Transverse colon (tissue), 4 donors: ENCODE measurements around the gene NCEH1. TPM values are rescaled to one million over a fixed set of nuclear protein-coding genes. Genes with fewer than 3 reads are reported as not detected.

Experiments
- DNase-seq: peaks from one replicate; pipeline ENCODE4 v3.0.0-alpha.2; 2019
- H3K27ac ChIP-seq, 4 donors: fragments of 200-600 bp; sonication (generic); 2 replicates each; pipeline ENCODE4 v1.5.1; 2016 to 2018; ENCODE audit warnings: inconsistent platforms in 4 of 4
- H3K27me3 ChIP-seq: fragments of 200-600 bp; sonication (generic); 2 replicates; pipeline ENCODE4 v1.5.1; 2017; ENCODE audit warnings: inconsistent platforms
- H3K36me3 ChIP-seq, 4 donors: fragments of 200-600 bp; sonication (generic); 2 replicates each; pipeline ENCODE4 v1.5.1; 2017 to 2019; ENCODE audit warnings: inconsistent platforms in 4 of 4
- H3K4me1 ChIP-seq, 4 donors: fragments of 200-600 bp; sonication (generic); 2 replicates each; pipeline ENCODE4 v1.5.1; 2017 to 2020; ENCODE audit warnings: inconsistent platforms in 4 of 4
- H3K4me3 ChIP-seq, 4 donors: fragments of 200-600 bp; sonication (generic); 1 replicate in 1 of 4; 2 replicates in 3 of 4; pipeline versions ENCODE4 v1.5.1 to v1.6.1; 2017 to 2019; ENCODE audit warnings: inconsistent platforms in 4 of 4
- H3K9me3 ChIP-seq, 2 donors: fragments of 200-600 bp; sonication (generic); 2 replicates each; pipeline ENCODE4 v1.5.1; 2017 to 2019; ENCODE audit warnings: inconsistent platforms in 2 of 2
- CTCF ChIP-seq, 5 experiments: fragments of 200-600 bp in 3 of 5; fragments of 450-650 bp in 2 of 5; sonication (generic) in 3 of 5; IDR thresholded peaks; 1 replicate in 2 of 5; 2 replicates in 3 of 5; pipeline ENCODE4 v1.5.1; 2016 to 2017; ENCODE audit warnings: antibody characterized with exemption in 5 of 5, inconsistent platforms in 3 of 5, mild to moderate bottlenecking in 2 of 5, moderate library complexity in 1 of 5
- EP300 ChIP-seq: sonication (generic); formaldehyde crosslinking; IDR thresholded peaks from one replicate; pipeline ENCODE4 v1.6.1; 2017; ENCODE audit warnings: antibody characterized with exemption, low read depth
- POLR2A ChIP-seq: fragments of 450-650 bp; IDR thresholded peaks from one replicate; pipeline ENCODE4 v1.6.1; 2016; ENCODE audit warnings: antibody characterized with exemption, mild to moderate bottlenecking, moderate library complexity
- POLR2AphosphoS5 ChIP-seq, 3 donors: sonication (generic); formaldehyde crosslinking; IDR thresholded peaks; one replicate each; pipeline ENCODE4 v1.6.1; 2016; ENCODE audit warnings: antibody characterized with exemption in 3 of 3
- WGBS, 2 donors: methylation state at CpG; one replicate each; pipeline ENCODE4 v1.1.5; 2018; ENCODE audit warnings: low coverage in 1 of 2; 5-methylcytosine and 5-hydroxymethylcytosine counted together
- in situ Hi-C, 4 donors: fragments of 200-750 bp; cut with MboI; loops; one replicate each; pipeline versions ENCODE4 v1.15.0 to v1.15.1; 2017; ENCODE audit warnings: low sequenced_read_pairs in 3 of 4, low pct_ligation_motif_present in 1 of 4, low pct_unique_long_range_greater_than_20kb in 1 of 4
- intact Hi-C: fragments of 100-400 bp; cut with DNase I; formaldehyde crosslinking; loops from one replicate; pipeline ENCODE4 v1.15.1; 2023; ENCODE audit warnings: low total_unique reads
- total RNA-seq, 4 donors: library from RNA; depleted of rRNA; stranded (reverse); fragments of >200 nt; gene quantifications; one replicate each; pipeline ENCODE4 v1.1.0, GENCODE V29; 2016

The NCEH1 gene
- total RNA-seq, 4 donors from 2014 or later: 2.4 to 88.3 (median 29.3) TPM

GRCh38 chr3:172697558-172697957 lies 13.3 kb downstream of the NCEH1 start:
- Histone ChIP-seq H3K4me3 (no peak overlapping the region), H3K4me1 (peaks cover 4 to 69% (median 21%) of the 10 kb centered on the region in 4 donors), H3K9me3 (no peaks in the 10 kb centered on the region), H3K36me3 (no peaks in the 10 kb centered on the region), H3K27ac (peak overlapping the region; percentile 57 to 75 (median 70)), H3K27me3 (no peaks in the 10 kb centered on the region)
- DNase-seq: no peak
- WGBS, 2 donors: 67 to 83% methylated on average over 1 of the region's 1 CpG
- in situ Hi-C loops: no loop called here
- intact Hi-C loops: no loop called here
- TF ChIP-seq POLR2AphosphoS5 (IDR thresholded peaks at IDR 0.05) (no peak), CTCF (IDR thresholded peaks at IDR 0.05) (no peak), EP300 (no peak), POLR2A (no peak)

- DNase-seq: no peak
- intact Hi-C loops (no loop called here), in situ Hi-C loops (no loop called here)
- Histone ChIP-seq H3K4me1 (peaks cover 9 to 69% (median 23%) of the 10 kb centered on the region in 4 donors), H3K4me3 (no peak overlapping the region), H3K36me3 (no peaks in the 10 kb centered on the region), H3K27me3 (no peaks in the 10 kb centered on the region), H3K9me3 (no peaks in the 10 kb centered on the region), H3K27ac (peak overlapping the region; percentile 57 to 75 (median 70))
- 43 to 63% methylated on average over 4 to 5 of the region's 5 CpGs for WGBS, 2 donors
- TF ChIP-seq POLR2A: no peak
- no peak for TF ChIP-seq CTCF (IDR thresholded peaks at IDR 0.05)
- TF ChIP-seq POLR2AphosphoS5 (IDR thresholded peaks at IDR 0.05): peak in 1 of 3 donors; percentile 39
Measured at GRCh38 chr3:172696357-172696756, 14.5 kb downstream of the NCEH1 start.

- Histone ChIP-seq H3K4me3 (no peak overlapping the region), H3K36me3 (no peaks in the 10 kb centered on the region), H3K4me1 (peaks cover 9 to 64% (median 23%) of the 10 kb centered on the region in 4 donors), H3K27me3 (no peaks in the 10 kb centered on the region), H3K9me3 (no peaks in the 10 kb centered on the region), H3K27ac (no peak overlapping the region)
- in situ Hi-C loops (no loop called here), intact Hi-C loops (no loop called here)
- no peak for TF ChIP-seq EP300
- no peak for TF ChIP-seq CTCF (IDR thresholded peaks at IDR 0.05)
- no peak for TF ChIP-seq POLR2A
- no peak for TF ChIP-seq POLR2AphosphoS5 (IDR thresholded peaks at IDR 0.05)
- DNase-seq: no peak
- 88 to 92% methylated on average over 4 of the region's 4 CpGs for WGBS, 2 donors
Measured at GRCh38 chr3:172694573-172695246, 16.2 kb downstream of the NCEH1 start.

- intact Hi-C loops (no loop called here), in situ Hi-C loops (no loop called here)
- WGBS, 2 donors: 65 to 82% methylated on average over 2 of the region's 2 CpGs
Measured at GRCh38 chr3:172692751-172693338, 18.0 kb downstream of the NCEH1 start.

More at GRCh38 chr3:172692751-172693338, 18.0 kb downstream of the NCEH1 start:
- DNase-seq: no peak
- Histone ChIP-seq H3K4me3 (no peak overlapping the region), H3K4me1 (peaks cover 9 to 64% (median 22%) of the 10 kb centered on the region in 4 donors), H3K27me3 (no peaks in the 10 kb centered on the region), H3K27ac (peak overlapping the region in 3 of 4 donors; percentile 0 to 43 (median 12)), H3K9me3 (no peaks in the 10 kb centered on the region), H3K36me3 (no peaks in the 10 kb centered on the region)
- TF ChIP-seq CTCF (IDR thresholded peaks at IDR 0.05): no peak
- TF ChIP-seq POLR2AphosphoS5 (IDR thresholded peaks at IDR 0.05): no peak
- no peak for TF ChIP-seq EP300
- TF ChIP-seq POLR2A: no peak
